ENCODE measurements around the gene GCSH.
"Not testable (repeated sequence)": the region's sequence is repeated elsewhere in the genome, so short reads cannot be mapped to it uniquely, and the experiment has no call there.

GCSH gene

GRCh38 chr16:81095953-81096714, at the start of gene GCSH:
Gene GCSH (minus strand): TSS chr16:81096395. CDS start chr16:81096278, 117 bp downstream.
- DNase-seq = peak; percentile 100

- DNase-seq = peak; percentile 93
Measured at GRCh38 chr16:81143921-81144471, 47.8 kb upstream of the GCSH start.

GRCh38 chr16:81142864-81143263, 46.7 kb upstream of the GCSH start:
- DNase-seq = no peak

GRCh38 chr16:81140930-81141780, 45.0 kb upstream of the GCSH start:
- peak; percentile 82 for DNase-seq

- DNase-seq = no peak
Measured at GRCh38 chr16:81138831-81139557, 42.8 kb upstream of the GCSH start.

- no peak for DNase-seq
Measured at GRCh38 chr16:81137754-81138153, 41.6 kb upstream of the GCSH start.

GRCh38 chr16:81136390-81137335, 40.5 kb upstream of the GCSH start:
- peak; percentile 69 for DNase-seq

GRCh38 chr16:81130126-81130525, 33.9 kb upstream of the GCSH start:
- no peak for DNase-seq

- DNase-seq = no peak
Measured at GRCh38 chr16:81128726-81129524, 32.7 kb upstream of the GCSH start.

GRCh38 chr16:81127051-81127450, 30.9 kb upstream of the GCSH start:
- peak; percentile 98 for DNase-seq

GRCh38 chr16:81123092-81123852, 27.1 kb upstream of the GCSH start:
- no peak for DNase-seq

GRCh38 chr16:81121474-81121990, 25.3 kb upstream of the GCSH start:
- peak; percentile 74 for DNase-seq

- DNase-seq = no peak
Measured at GRCh38 chr16:81117436-81117835, 21.2 kb upstream of the GCSH start.

- no peak for DNase-seq
Measured at GRCh38 chr16:81116285-81116684, 20.1 kb upstream of the GCSH start.

GRCh38 chr16:81112453-81112852, 16.3 kb upstream of the GCSH start:
- DNase-seq = no peak

- not testable (repeated sequence) for DNase-seq
Measured at GRCh38 chr16:81109274-81109673, 13.1 kb upstream of the GCSH start.

- DNase-seq = no peak
Measured at GRCh38 chr16:81107511-81107910, 11.3 kb upstream of the GCSH start.

GRCh38 chr16:81106826-81107503, 10.8 kb upstream of the GCSH start:
- DNase-seq = no peak

- DNase-seq = no peak
Measured at GRCh38 chr16:81105946-81106345, 9.8 kb upstream of the GCSH start.

Data from islet precursor cell (in vitro differentiated cells).